Thyroid gland (tissue), 4 donors: Measurements from ENCODE around the gene CCNJL. TPM values are rescaled to one million over a fixed set of nuclear protein-coding genes. Genes with fewer than 3 reads are reported as not detected.
A peak's percentile ranks its signal among the peaks of the same experiment; 100 is the strongest.

Source experiments
- DNase-seq, 2 donors: peaks; one replicate each; pipeline ENCODE4 v3.0.0-alpha.2; 2019
- H3K27ac ChIP-seq, 3 donors: fragments of 200-600 bp; sonication (generic); 1 replicate in 2 of 3; 2 replicates in 1 of 3; pipeline ENCODE4 v1.5.1; 2016 to 2019; ENCODE audit warnings: mild to moderate bottlenecking in 1 of 3, moderate library complexity in 1 of 3
- H3K27me3 ChIP-seq: fragments of 200-600 bp; sonication (generic); one replicate; pipeline ENCODE4 v1.5.1; 2019
- H3K36me3 ChIP-seq, 2 donors: fragments of 200-600 bp; sonication (generic); one replicate each; pipeline ENCODE4 v1.5.1; 2016 to 2019
- H3K4me1 ChIP-seq, 2 donors: fragments of 200-600 bp; sonication (generic); one replicate each; pipeline ENCODE4 v1.5.1; 2017 to 2019
- H3K4me3 ChIP-seq, 3 donors: fragments of 200-600 bp; sonication (generic); replicated peaks in 1 of 3; 1 replicate in 2 of 3; 2 replicates in 1 of 3; pipeline ENCODE4 v1.5.1; 2016; ENCODE audit warnings: mild to moderate bottlenecking in 1 of 3
- H3K9me3 ChIP-seq: fragments of 200-600 bp; sonication (generic); one replicate; pipeline ENCODE4 v1.5.1; 2017
- CTCF ChIP-seq, 6 experiments: fragments of 200-600 bp in 3 of 6; fragments of 450-650 bp in 3 of 6; sonication (generic) in 3 of 6; IDR thresholded peaks; one replicate each; pipeline ENCODE4 v1.5.1; 2016 to 2019; ENCODE audit warnings: antibody characterized with exemption in 6 of 6, mild to moderate bottlenecking in 2 of 6, inconsistent platforms in 1 of 6, moderate library complexity in 1 of 6
- POLR2A ChIP-seq, 2 donors: fragments of 450-650 bp; IDR thresholded peaks; one replicate each; pipeline ENCODE4 v1.6.1; 2017; ENCODE audit warnings: antibody characterized with exemption in 2 of 2, mild to moderate bottlenecking in 2 of 2, moderate library complexity in 1 of 2
- WGBS, 2 donors: methylation state at CpG; one replicate each; pipeline ENCODE4 v1.1.5; 2017; 5-methylcytosine and 5-hydroxymethylcytosine counted together
- intact Hi-C: fragments of 100-400 bp; cut with DNase I; formaldehyde crosslinking; loops from one replicate; pipeline ENCODE4 v1.15.1; 2023
- total RNA-seq, 4 donors: library from RNA; depleted of rRNA; stranded (reverse); fragments of >200 nt; gene quantifications; one replicate each; pipeline ENCODE4 v1.2.3, GENCODE V29; 2016

The CCNJL gene
- total RNA-seq, 4 donors from 2014 or later, result 6.3 to 11.8 (median 10.0) TPM

- H3K4me3 ChIP-seq, result no peak overlapping the region
- TF ChIP-seq CTCF (IDR thresholded peaks at IDR 0.05) (no peak), POLR2A (IDR thresholded peaks at IDR 0.05) (no peak)
- H3K4me1 ChIP-seq, result peaks cover 61 to 85% of the 10 kb centered on the region in 2 donors
- no peaks in the 10 kb centered on the region for H3K9me3 ChIP-seq
- peak overlapping the region; percentile 3 to 86 (median 58) for H3K27ac ChIP-seq
- no peak for DNase-seq
- no peaks in the 10 kb centered on the region for H3K36me3 ChIP-seq
- 90 to 98% methylated on average over 5 of the region's 5 CpGs for WGBS, 2 donors
- intact Hi-C loops, result no loop called here
- no peaks in the 10 kb centered on the region for H3K27me3 ChIP-seq
These were observed 44.2 kb downstream of the CCNJL start for GRCh38 chr5:160268121-160268520.

- TF ChIP-seq CTCF (IDR thresholded peaks at IDR 0.05) (no peak), POLR2A (IDR thresholded peaks at IDR 0.05) (no peak)
- Histone ChIP-seq H3K4me1 (peaks cover 69 to 89% of the 10 kb centered on the region in 2 donors), H3K4me3 (no peak overlapping the region), H3K9me3 (no peaks in the 10 kb centered on the region), H3K36me3 (no peaks in the 10 kb centered on the region), H3K27ac (no peak overlapping the region), H3K27me3 (no peaks in the 10 kb centered on the region)
- WGBS, 2 donors, result 81 to 83% methylated on average over 8 to 9 of the region's 9 CpGs
- intact Hi-C loops, result no loop called here
- DNase-seq, result no peak
These were observed 45.5 kb downstream of the CCNJL start for GRCh38 chr5:160266752-160267345.

- peak overlapping the region in 1 of 3 donors; percentile 44 for H3K27ac ChIP-seq
- H3K4me1 ChIP-seq, result peaks cover 69 to 89% of the 10 kb centered on the region in 2 donors
- no peaks in the 10 kb centered on the region for H3K9me3 ChIP-seq
- intact Hi-C loops, result no loop called here
- no peak for DNase-seq
- no peak overlapping the region for H3K4me3 ChIP-seq
- TF ChIP-seq POLR2A (IDR thresholded peaks at IDR 0.05), result no peak
- TF ChIP-seq CTCF (IDR thresholded peaks at IDR 0.05), result no peak
- no peaks in the 10 kb centered on the region for H3K36me3 ChIP-seq
- H3K27me3 ChIP-seq, result no peaks in the 10 kb centered on the region
- WGBS, 2 donors, result 90 to 91% methylated on average over 5 of the region's 5 CpGs
These were observed 46.3 kb downstream of the CCNJL start for GRCh38 chr5:160266044-160266443.

GRCh38 chr5:160263326-160263855, 49.0 kb downstream of the CCNJL start:
- TF ChIP-seq CTCF (IDR thresholded peaks at IDR 0.05), result no peak
- TF ChIP-seq POLR2A (IDR thresholded peaks at IDR 0.05), result no peak
- Histone ChIP-seq H3K36me3 (no peaks in the 10 kb centered on the region), H3K27ac (peak overlapping the region; percentile 48 to 79 (median 64)), H3K9me3 (no peaks in the 10 kb centered on the region), H3K4me1 (peaks cover 54 to 70% of the 10 kb centered on the region in 2 donors), H3K4me3 (no peak overlapping the region), H3K27me3 (no peaks in the 10 kb centered on the region)
- no peak for DNase-seq
- intact Hi-C loops, result no loop called here
- 52 to 58% methylated on average over 4 of the region's 4 CpGs for WGBS, 2 donors
